Activated T-helper 1 cell treated with anti-CD3 and anti-CD28 coated beads, Interleukin-12 subunit alpha, Interleukin-12 subunit beta, Interleukin-2, Interleukin-4 antibody, amounts not matched to agents 30 ng/mL and 10 ng/mL and 1 ng/mL, durations not matched to agents 14 hours and 24 hours and 36 hours (primary cell): ENCODE results near the gene GABRG2. TPM values are rescaled to one million over a fixed set of nuclear protein-coding genes. Genes with fewer than 3 reads are reported as not detected.

ENCODE experiments used
- DNase-seq: peaks from one replicate; pipeline ENCODE4 v3.0.0; 2021; ENCODE audit warnings: low spot score
- H3K27ac Mint-ChIP-seq: one replicate; pipeline ENCODE4 v1.8.0; 2021; ENCODE audit warnings: mild to moderate bottlenecking, mixed read lengths
- H3K27me3 Mint-ChIP-seq: one replicate; pipeline ENCODE4 v1.8.0; 2022; ENCODE audit warnings: mild to moderate bottlenecking, moderate library complexity, mixed read lengths; ENCODE audit not compliant: insufficient read depth
- H3K36me3 Mint-ChIP-seq: one replicate; pipeline ENCODE4 v1.8.0; 2021; ENCODE audit warnings: low read depth, mixed read lengths
- H3K4me1 Mint-ChIP-seq: one replicate; pipeline ENCODE4 v1.8.0; 2021; ENCODE audit warnings: low read depth, mixed read lengths
- H3K4me3 Mint-ChIP-seq: one replicate; pipeline ENCODE4 v1.8.0; 2021; ENCODE audit warnings: mild to moderate bottlenecking, moderate library complexity, mixed read lengths
- H3K9me3 Mint-ChIP-seq: one replicate; pipeline ENCODE4 v1.8.0; 2021; ENCODE audit warnings: mixed read lengths
- intact Hi-C: fragments of 100-400 bp; cut with micrococcal nuclease; formaldehyde crosslinking; loops from one replicate; pipeline ENCODE4 v1.15.1; 2024
- total RNA-seq: library from RNA; stranded (reverse); gene quantifications from 2 replicates; pipeline ENCODE4 v1.2.3, GENCODE V29; 2022

The GABRG2 gene
- total RNA-seq, 1 donor from 2014 or later: not detected

DNA sequence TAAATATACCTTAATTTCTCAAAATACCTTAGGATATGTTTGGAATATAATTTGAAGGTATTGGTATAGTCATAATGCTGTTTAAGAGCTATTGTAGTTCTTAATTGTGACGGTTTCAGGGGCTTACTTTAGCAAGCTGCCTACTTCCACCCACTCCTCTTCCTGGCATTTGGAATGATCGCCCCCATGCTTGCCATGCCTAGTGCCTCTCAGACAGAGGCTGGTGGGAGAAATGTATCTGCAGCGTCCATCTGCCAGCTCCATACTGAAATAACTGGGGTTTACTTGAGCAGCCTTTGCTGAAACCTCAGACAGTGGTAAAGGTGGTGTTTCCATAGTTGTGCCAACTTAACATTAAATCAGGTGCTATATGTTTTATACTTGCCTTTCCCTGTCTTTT is 52.2 kb downstream of the GABRG2 start:
- Mint-ChIP-seq H3K27ac (no peak overlapping the region), H3K27me3 (no peaks in the 10 kb centered on the region), H3K36me3 (no peaks in the 10 kb centered on the region), H3K4me1 (no peaks in the 10 kb centered on the region), H3K4me3 (no peak overlapping the region), H3K9me3 (peaks cover 8% of the 10 kb centered on the region)
- DNase-seq: no peak
- intact Hi-C loops: no loop called here

- Mint-ChIP-seq H3K27ac (no peak overlapping the region), H3K36me3 (no peaks in the 10 kb centered on the region), H3K4me3 (no peak overlapping the region), H3K27me3 (no peaks in the 10 kb centered on the region), H3K9me3 (no peaks in the 10 kb centered on the region), H3K4me1 (no peaks in the 10 kb centered on the region)
- intact Hi-C loops: no loop called here
- no peak for DNase-seq
Measured at GRCh38 chr5:162128117-162128516, 60.5 kb downstream of the GABRG2 start.

DNA sequence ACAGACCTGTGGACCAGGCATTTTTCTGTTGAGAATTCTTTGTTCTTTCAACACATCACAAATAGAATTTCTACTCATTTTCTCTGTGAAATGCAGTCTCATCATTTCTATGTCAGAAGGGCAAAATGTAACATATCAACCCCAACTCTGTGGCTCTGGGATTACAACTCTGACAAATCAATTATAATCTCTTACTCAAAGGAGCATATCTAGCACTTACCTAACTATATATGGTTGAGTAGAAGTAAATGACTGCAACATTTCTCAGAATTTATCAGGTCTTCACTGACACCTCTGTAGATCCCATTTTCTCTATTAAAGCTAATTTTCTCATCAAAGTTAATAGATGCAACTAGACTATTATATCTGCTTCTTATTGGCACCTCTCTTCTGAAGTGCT is 64.8 kb downstream of the GABRG2 start:
- H3K4me3 Mint-ChIP-seq: no peak overlapping the region
- H3K27ac Mint-ChIP-seq: no peak overlapping the region
- intact Hi-C loops: no loop called here
- no peak for DNase-seq
- H3K36me3 Mint-ChIP-seq: no peaks in the 10 kb centered on the region
- no peaks in the 10 kb centered on the region for H3K9me3 Mint-ChIP-seq
- H3K4me1 Mint-ChIP-seq: no peaks in the 10 kb centered on the region
- H3K27me3 Mint-ChIP-seq: no peaks in the 10 kb centered on the region

GRCh38 chr5:162139190-162139589 is 71.6 kb downstream of the GABRG2 start:
- Mint-ChIP-seq H3K27me3 (no peaks in the 10 kb centered on the region), H3K4me1 (no peaks in the 10 kb centered on the region), H3K27ac (no peak overlapping the region), H3K9me3 (no peaks in the 10 kb centered on the region), H3K36me3 (no peaks in the 10 kb centered on the region), H3K4me3 (no peak overlapping the region)
- DNase-seq: no peak
- intact Hi-C loops: no loop called here

DNA sequence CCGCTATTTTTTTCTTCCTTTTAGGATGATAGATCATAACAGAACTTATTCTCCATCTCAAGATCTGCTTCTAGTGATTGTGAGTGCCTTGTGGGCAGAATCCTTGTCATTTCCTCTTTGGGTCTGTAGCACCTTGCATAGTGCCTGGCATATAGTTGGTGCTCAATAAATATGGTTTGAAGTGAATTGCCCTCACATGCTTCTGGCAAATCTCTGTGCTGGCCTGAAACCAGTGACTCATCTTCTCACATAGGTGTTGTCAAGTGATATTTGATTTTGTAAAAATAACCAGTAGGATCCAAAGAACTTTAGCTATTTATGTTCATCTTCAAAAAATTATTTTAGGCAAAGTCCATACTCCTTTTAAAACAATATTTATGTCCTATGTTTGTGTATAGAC is 86.7 kb downstream of the GABRG2 start:
- intact Hi-C loops: no loop called here
- no peak overlapping the region for H3K4me3 Mint-ChIP-seq

DNA sequence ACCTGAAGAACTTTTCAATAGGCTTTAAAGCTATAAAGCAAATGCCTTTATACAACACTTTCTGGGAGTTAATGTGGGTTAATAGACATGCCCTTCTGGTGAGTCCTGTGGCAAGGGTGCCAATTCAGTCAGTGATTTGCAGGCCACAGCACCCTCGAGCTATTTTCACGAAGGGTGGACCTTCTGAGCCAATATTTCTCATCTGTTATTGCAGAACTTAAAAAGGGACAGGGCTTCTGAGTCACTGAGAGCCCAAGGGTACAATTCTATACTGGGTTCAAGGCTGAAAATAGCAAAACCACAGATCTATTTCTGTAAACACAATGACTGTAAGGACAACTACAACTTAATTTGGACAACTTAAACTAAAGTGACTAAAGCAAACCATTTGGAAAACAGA is 92.8 kb downstream of the GABRG2 start:
- no peaks in the 10 kb centered on the region for H3K9me3 Mint-ChIP-seq

More for the DNA sequence above, 86.7 kb downstream of the GABRG2 start:
- no peak for DNase-seq
- Mint-ChIP-seq H3K36me3 (no peaks in the 10 kb centered on the region), H3K27me3 (no peaks in the 10 kb centered on the region), H3K4me1 (no peaks in the 10 kb centered on the region), H3K27ac (no peak overlapping the region), H3K9me3 (no peaks in the 10 kb centered on the region)

GRCh38 chr5:162163663-162164062 is 96.1 kb downstream of the GABRG2 start:
- no peaks in the 10 kb centered on the region for H3K36me3 Mint-ChIP-seq
- DNase-seq: no peak
- no peak overlapping the region for H3K4me3 Mint-ChIP-seq
- no peaks in the 10 kb centered on the region for H3K27me3 Mint-ChIP-seq
- no peaks in the 10 kb centered on the region for H3K4me1 Mint-ChIP-seq
- intact Hi-C loops: no loop called here
- H3K9me3 Mint-ChIP-seq: peaks cover 14% of the 10 kb centered on the region
- no peak overlapping the region for H3K27ac Mint-ChIP-seq

More for the DNA sequence above, 92.8 kb downstream of the GABRG2 start:
- DNase-seq: no peak
- intact Hi-C loops: no loop called here
- no peaks in the 10 kb centered on the region for H3K36me3 Mint-ChIP-seq
- H3K27me3 Mint-ChIP-seq: no peaks in the 10 kb centered on the region
- H3K4me3 Mint-ChIP-seq: no peak overlapping the region
- H3K4me1 Mint-ChIP-seq: no peaks in the 10 kb centered on the region
- no peak overlapping the region for H3K27ac Mint-ChIP-seq

GRCh38 chr5:162174358-162174974 is 106.9 kb downstream of the GABRG2 start:
- no peaks in the 10 kb centered on the region for H3K4me1 Mint-ChIP-seq
- no peak for DNase-seq
- no peaks in the 10 kb centered on the region for H3K9me3 Mint-ChIP-seq
- no peak overlapping the region for H3K27ac Mint-ChIP-seq
- intact Hi-C loops: no loop called here
- H3K27me3 Mint-ChIP-seq: no peaks in the 10 kb centered on the region
- no peak overlapping the region for H3K4me3 Mint-ChIP-seq
- no peaks in the 10 kb centered on the region for H3K36me3 Mint-ChIP-seq

- Mint-ChIP-seq H3K27me3 (no peaks in the 10 kb centered on the region), H3K9me3 (no peaks in the 10 kb centered on the region), H3K4me3 (no peak overlapping the region), H3K27ac (no peak overlapping the region), H3K4me1 (no peaks in the 10 kb centered on the region), H3K36me3 (no peaks in the 10 kb centered on the region)
- intact Hi-C loops: no loop called here
- no peak for DNase-seq
Measured at GRCh38 chr5:162187371-162187770, 119.8 kb downstream of the GABRG2 start.

DNA sequence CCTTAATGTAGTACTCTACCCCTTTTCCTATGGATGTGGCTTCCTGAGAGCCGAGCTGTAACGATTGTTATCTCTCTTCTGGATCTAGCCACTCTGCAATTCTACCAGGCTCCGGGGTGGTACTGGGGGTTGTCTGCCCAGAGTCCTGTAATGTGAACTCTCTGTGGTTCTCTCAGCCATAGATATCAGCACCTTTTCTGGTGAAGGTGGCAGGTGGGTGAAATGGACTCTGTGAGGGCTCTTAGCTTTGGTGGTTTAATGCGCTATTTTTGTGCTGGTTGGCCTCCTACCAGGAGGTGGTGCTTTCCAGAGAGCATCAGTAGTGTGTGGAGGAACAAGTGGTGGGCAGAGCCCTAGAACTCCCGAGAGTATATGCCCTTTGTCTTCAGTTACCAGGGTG is 122.1 kb downstream of the GABRG2 start:
- no peak for DNase-seq
- Mint-ChIP-seq H3K4me3 (no peak overlapping the region), H3K27me3 (no peaks in the 10 kb centered on the region), H3K36me3 (no peaks in the 10 kb centered on the region), H3K4me1 (no peaks in the 10 kb centered on the region), H3K27ac (no peak overlapping the region), H3K9me3 (no peaks in the 10 kb centered on the region)
- intact Hi-C loops: no loop called here

DNA sequence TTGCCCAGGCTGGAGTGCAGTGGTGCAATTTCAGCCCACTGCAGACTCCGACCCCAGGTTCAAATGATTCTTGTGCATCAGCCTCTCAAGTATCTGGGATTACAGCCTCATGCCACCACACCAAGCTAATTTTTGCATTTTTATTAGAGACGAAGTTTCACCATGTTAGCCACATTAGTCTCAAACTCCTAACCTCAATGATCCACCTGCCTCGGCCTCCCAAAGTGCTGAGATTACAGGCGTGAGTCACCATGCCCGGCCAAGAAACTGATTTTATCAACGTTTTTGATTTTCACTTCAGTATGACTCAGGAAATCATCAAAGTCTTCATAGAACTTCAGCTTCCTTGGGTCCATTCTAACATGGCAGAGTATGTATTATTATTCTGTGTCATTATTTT is 125.4 kb downstream of the GABRG2 start:
- no peaks in the 10 kb centered on the region for H3K27me3 Mint-ChIP-seq
- intact Hi-C loops: no loop called here
- H3K27ac Mint-ChIP-seq: no peak overlapping the region
- no peak overlapping the region for H3K4me3 Mint-ChIP-seq
- no peaks in the 10 kb centered on the region for H3K36me3 Mint-ChIP-seq
- H3K9me3 Mint-ChIP-seq: no peaks in the 10 kb centered on the region
- no peaks in the 10 kb centered on the region for H3K4me1 Mint-ChIP-seq
- no peak for DNase-seq

GRCh38 chr5:162196351-162196750 is 128.8 kb downstream of the GABRG2 start:
- Mint-ChIP-seq H3K4me1 (no peaks in the 10 kb centered on the region), H3K9me3 (no peaks in the 10 kb centered on the region), H3K36me3 (no peaks in the 10 kb centered on the region), H3K27ac (no peak overlapping the region), H3K4me3 (no peak overlapping the region), H3K27me3 (no peaks in the 10 kb centered on the region)
- intact Hi-C loops: no loop called here
- no peak for DNase-seq

GRCh38 chr5:162202285-162202880 is 134.8 kb downstream of the GABRG2 start:
- Mint-ChIP-seq H3K9me3 (no peaks in the 10 kb centered on the region), H3K27me3 (no peaks in the 10 kb centered on the region), H3K36me3 (no peaks in the 10 kb centered on the region), H3K4me1 (no peaks in the 10 kb centered on the region), H3K4me3 (no peak overlapping the region), H3K27ac (no peak overlapping the region)
- intact Hi-C loops: no loop called here
- no peak for DNase-seq
